Measurements from ENCODE around the gene ZNF823. TPM values are rescaled to one million over a fixed set of nuclear protein-coding genes. Genes with fewer than 3 reads are reported as not detected.

ZNF823 gene
- total RNA-seq, 1 donor from 2014 or later, result 19.8 TPM

- no peaks in the 10 kb centered on the region for H3K4me1 ChIP-seq (ENCODE audit: control insufficient read depth in 3 of 3, insufficient read depth in 3 of 3, low read length in 3 of 3)
- no peaks in the 10 kb centered on the region for H3K36me3 ChIP-seq (ENCODE audit: control insufficient read depth in 3 of 3, insufficient read depth in 3 of 3, low read length in 3 of 3)
- H3K4me3 ChIP-seq (ENCODE audit: low read length in 3 of 3), result no peak overlapping the region
- no peaks in the 10 kb centered on the region for H3K27me3 ChIP-seq (ENCODE audit: control insufficient read depth in 3 of 3, insufficient read depth in 3 of 3, low read length in 3 of 3)
- H3K27ac ChIP-seq (ENCODE audit: low read depth, low read length), result no peak overlapping the region
- H3K9ac ChIP-seq (ENCODE audit: low read depth in 1 of 3, low read length in 3 of 3), result no peak overlapping the region
- H3K9me3 ChIP-seq (ENCODE audit: control insufficient read depth in 3 of 3, low read length in 3 of 3), result no peaks in the 10 kb centered on the region
These were observed 34.1 kb downstream of the ZNF823 start for GRCh38 chr19:11704626-11705025.

- H3K4me1 ChIP-seq (ENCODE audit: control insufficient read depth in 3 of 3, insufficient read depth in 3 of 3, low read length in 3 of 3), result peaks cover 2% of the 10 kb centered on the region in 3 donors
These were observed 38.6 kb downstream of the ZNF823 start for GRCh38 chr19:11699931-11700794.

DNA sequence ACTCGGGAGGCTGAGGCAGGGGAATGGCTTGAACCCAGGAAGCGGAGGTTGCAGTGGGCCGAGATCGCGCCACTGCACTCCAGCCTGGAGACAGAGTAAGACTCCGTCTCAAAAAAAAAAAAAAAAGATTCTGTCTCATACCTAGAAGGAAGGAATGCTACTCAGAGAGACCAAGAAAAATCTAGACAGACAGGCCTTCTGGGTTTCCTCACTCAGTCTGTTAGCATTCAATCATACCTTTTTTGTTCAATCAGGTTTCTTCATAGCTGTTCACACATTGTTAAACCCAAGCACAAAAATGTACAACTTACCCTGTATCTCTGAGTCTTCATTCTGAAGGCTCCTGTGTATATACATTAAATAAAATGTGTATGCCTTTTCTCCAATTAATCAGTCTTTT is 40.5 kb downstream of the ZNF823 start:
- Histone ChIP-seq H3K36me3 (ENCODE audit: control insufficient read depth in 3 of 3, insufficient read depth in 3 of 3, low read length in 3 of 3) (no peaks in the 10 kb centered on the region), H3K9me3 (ENCODE audit: control insufficient read depth in 3 of 3, low read length in 3 of 3) (no peaks in the 10 kb centered on the region), H3K4me3 (ENCODE audit: low read length in 3 of 3) (no peak overlapping the region), H3K4me1 (ENCODE audit: control insufficient read depth in 3 of 3, insufficient read depth in 3 of 3, low read length in 3 of 3) (peaks cover 6 to 9% (median 8%) of the 10 kb centered on the region in 3 donors), H3K27me3 (ENCODE audit: control insufficient read depth in 3 of 3, insufficient read depth in 3 of 3, low read length in 3 of 3) (peaks cover 0 to 8% (median 7%) of the 10 kb centered on the region in 3 donors), H3K9ac (ENCODE audit: low read depth in 1 of 3, low read length in 3 of 3) (no peak overlapping the region), H3K27ac (ENCODE audit: low read depth, low read length) (no peak overlapping the region)

More at GRCh38 chr19:11699931-11700794, 38.6 kb downstream of the ZNF823 start:
- Histone ChIP-seq H3K9me3 (ENCODE audit: control insufficient read depth in 3 of 3, low read length in 3 of 3) (no peaks in the 10 kb centered on the region), H3K4me3 (ENCODE audit: low read length in 3 of 3) (no peak overlapping the region), H3K36me3 (ENCODE audit: control insufficient read depth in 3 of 3, insufficient read depth in 3 of 3, low read length in 3 of 3) (no peaks in the 10 kb centered on the region), H3K9ac (ENCODE audit: low read depth in 1 of 3, low read length in 3 of 3) (no peak overlapping the region), H3K27me3 (ENCODE audit: control insufficient read depth in 3 of 3, insufficient read depth in 3 of 3, low read length in 3 of 3) (peaks cover 0 to 7% (median under 1%) of the 10 kb centered on the region in 3 donors), H3K27ac (ENCODE audit: low read depth, low read length) (no peak overlapping the region)

DNA sequence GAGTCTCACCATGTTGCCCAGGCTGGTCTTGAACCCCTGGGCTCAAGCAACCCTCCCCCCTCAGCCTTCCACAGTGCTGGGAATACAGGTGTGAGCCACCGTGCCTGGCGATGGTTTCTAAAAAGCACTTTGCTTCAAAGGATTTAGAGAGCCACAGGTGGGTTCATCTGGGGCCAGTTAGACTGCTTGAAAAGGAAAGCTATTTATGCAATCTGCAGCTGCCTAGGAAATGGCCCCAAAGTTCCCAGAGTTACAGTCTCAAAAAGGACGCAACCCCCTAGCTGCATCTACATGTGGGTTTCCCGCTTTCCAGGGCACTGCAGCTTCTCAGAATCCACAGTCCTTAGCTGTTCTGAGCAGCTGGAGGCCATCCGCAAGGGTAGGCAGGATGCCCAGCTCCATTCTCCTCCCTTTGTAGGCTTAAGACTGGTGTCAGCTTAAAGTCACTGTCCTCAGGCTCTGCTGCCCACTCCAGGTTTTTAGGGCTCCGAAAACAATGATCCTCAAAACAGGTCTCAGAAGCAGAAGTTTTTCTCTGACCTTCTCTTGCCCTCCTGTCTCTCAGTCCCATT is 41.4 kb downstream of the ZNF823 start:
- Histone ChIP-seq H3K9me3 (ENCODE audit: control insufficient read depth in 3 of 3, low read length in 3 of 3) (no peaks in the 10 kb centered on the region), H3K4me3 (ENCODE audit: low read length in 3 of 3) (no peak overlapping the region), H3K4me1 (ENCODE audit: control insufficient read depth in 3 of 3, insufficient read depth in 3 of 3, low read length in 3 of 3) (peaks cover 6 to 9% (median 8%) of the 10 kb centered on the region in 3 donors), H3K36me3 (ENCODE audit: control insufficient read depth in 3 of 3, insufficient read depth in 3 of 3, low read length in 3 of 3) (no peaks in the 10 kb centered on the region), H3K9ac (ENCODE audit: low read depth in 1 of 3, low read length in 3 of 3) (no peak overlapping the region), H3K27me3 (ENCODE audit: control insufficient read depth in 3 of 3, insufficient read depth in 3 of 3, low read length in 3 of 3) (peaks cover 0 to 8% (median 7%) of the 10 kb centered on the region in 3 donors), H3K27ac (ENCODE audit: low read depth, low read length) (no peak overlapping the region)

DNA sequence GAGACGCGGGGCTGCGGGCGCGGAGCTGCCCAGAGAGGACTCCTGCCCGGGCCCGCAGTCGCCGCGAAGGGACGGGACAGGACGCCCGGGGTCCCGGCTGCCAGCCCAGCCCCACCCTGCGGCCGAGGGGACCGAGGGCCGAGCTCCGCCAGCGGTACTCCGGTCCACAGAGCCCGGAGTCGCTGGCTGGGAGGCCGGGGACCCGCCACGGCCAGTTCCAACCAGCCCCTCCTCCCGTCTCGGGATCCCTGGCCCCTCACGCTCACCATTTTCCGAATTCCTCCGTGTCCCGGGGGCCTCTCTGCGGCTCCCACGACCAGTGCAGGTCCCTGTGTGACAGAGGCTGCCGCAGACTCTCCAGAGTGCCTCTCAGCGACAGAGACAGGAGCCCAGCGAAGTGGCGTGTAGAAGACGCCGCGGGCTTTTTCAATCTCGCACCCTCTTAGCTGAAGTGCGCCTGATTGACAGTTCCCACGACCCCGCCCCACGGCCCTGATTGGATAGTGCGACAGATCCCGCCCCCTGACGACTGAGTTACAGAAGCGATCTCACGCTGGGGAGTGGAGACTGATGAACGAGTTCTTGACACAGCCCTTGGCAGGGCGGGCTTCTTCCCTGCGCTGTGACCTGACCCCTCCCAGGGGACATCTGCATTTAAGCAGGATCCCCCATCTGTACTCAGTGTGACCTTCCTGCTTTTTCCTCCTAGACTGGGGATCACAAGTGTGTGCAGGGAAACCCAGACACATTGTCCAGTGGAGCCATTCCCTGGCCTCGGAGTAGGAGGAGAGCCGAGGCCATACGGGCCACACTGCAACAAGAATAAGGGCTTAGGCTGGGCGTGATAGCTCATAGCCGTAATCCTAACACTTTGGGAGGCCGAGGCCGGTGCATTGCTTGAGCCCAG is 44.0 kb downstream of the ZNF823 start:
- no peaks in the 10 kb centered on the region for H3K9me3 ChIP-seq (ENCODE audit: control insufficient read depth in 3 of 3, low read length in 3 of 3)
- H3K36me3 ChIP-seq (ENCODE audit: control insufficient read depth in 3 of 3, insufficient read depth in 3 of 3, low read length in 3 of 3), result no peaks in the 10 kb centered on the region
- H3K27ac ChIP-seq (ENCODE audit: low read depth, low read length), result no peak overlapping the region
- H3K27me3 ChIP-seq (ENCODE audit: control insufficient read depth in 3 of 3, insufficient read depth in 3 of 3, low read length in 3 of 3), result peaks cover 0 to 8% (median 7%) of the 10 kb centered on the region in 3 donors
- peaks cover 6 to 9% (median 8%) of the 10 kb centered on the region in 3 donors for H3K4me1 ChIP-seq (ENCODE audit: control insufficient read depth in 3 of 3, insufficient read depth in 3 of 3, low read length in 3 of 3)
- peak overlapping the region; percentile 75 to 83 (median 81) for H3K4me3 ChIP-seq (ENCODE audit: low read length in 3 of 3)
- H3K9ac ChIP-seq (ENCODE audit: low read depth in 1 of 3, low read length in 3 of 3), result peak overlapping the region; percentile 76 to 78 (median 76)

GRCh38 chr19:11693505-11694499 is 44.9 kb downstream of the ZNF823 start:
- Histone ChIP-seq H3K36me3 (ENCODE audit: control insufficient read depth in 3 of 3, insufficient read depth in 3 of 3, low read length in 3 of 3) (no peaks in the 10 kb centered on the region), H3K9me3 (ENCODE audit: control insufficient read depth in 3 of 3, low read length in 3 of 3) (no peaks in the 10 kb centered on the region), H3K9ac (ENCODE audit: low read depth in 1 of 3, low read length in 3 of 3) (peak overlapping the region in 2 of 3 donors; percentile 76), H3K27ac (ENCODE audit: low read depth, low read length) (no peak overlapping the region), H3K27me3 (ENCODE audit: control insufficient read depth in 3 of 3, insufficient read depth in 3 of 3, low read length in 3 of 3) (peaks cover 0 to 8% (median 7%) of the 10 kb centered on the region in 3 donors), H3K4me1 (ENCODE audit: control insufficient read depth in 3 of 3, insufficient read depth in 3 of 3, low read length in 3 of 3) (peaks cover 6 to 9% (median 8%) of the 10 kb centered on the region in 3 donors), H3K4me3 (ENCODE audit: low read length in 3 of 3) (peak overlapping the region; percentile 75 to 83 (median 81))

- Histone ChIP-seq H3K4me1 (ENCODE audit: control insufficient read depth in 3 of 3, insufficient read depth in 3 of 3, low read length in 3 of 3) (peaks cover 6 to 9% (median 8%) of the 10 kb centered on the region in 3 donors), H3K36me3 (ENCODE audit: control insufficient read depth in 3 of 3, insufficient read depth in 3 of 3, low read length in 3 of 3) (no peaks in the 10 kb centered on the region), H3K9ac (ENCODE audit: low read depth in 1 of 3, low read length in 3 of 3) (no peak overlapping the region), H3K9me3 (ENCODE audit: control insufficient read depth in 3 of 3, low read length in 3 of 3) (no peaks in the 10 kb centered on the region), H3K27me3 (ENCODE audit: control insufficient read depth in 3 of 3, insufficient read depth in 3 of 3, low read length in 3 of 3) (peaks cover 0 to 8% (median 4%) of the 10 kb centered on the region in 3 donors), H3K27ac (ENCODE audit: low read depth, low read length) (no peak overlapping the region), H3K4me3 (ENCODE audit: low read length in 3 of 3) (no peak overlapping the region)
These were observed 46.5 kb downstream of the ZNF823 start for GRCh38 chr19:11692127-11692790.

- H3K9ac ChIP-seq (ENCODE audit: low read depth in 1 of 3, low read length in 3 of 3), result no peak overlapping the region
- H3K4me3 ChIP-seq (ENCODE audit: low read length in 3 of 3), result no peak overlapping the region
- H3K9me3 ChIP-seq (ENCODE audit: control insufficient read depth in 3 of 3, low read length in 3 of 3), result peaks cover 4 to 18% (median 17%) of the 10 kb centered on the region in 3 donors
- H3K27ac ChIP-seq (ENCODE audit: low read depth, low read length), result no peak overlapping the region
- peaks cover 0 to 5% (median 3%) of the 10 kb centered on the region in 3 donors for H3K36me3 ChIP-seq (ENCODE audit: control insufficient read depth in 3 of 3, insufficient read depth in 3 of 3, low read length in 3 of 3)
- no peaks in the 10 kb centered on the region for H3K27me3 ChIP-seq (ENCODE audit: control insufficient read depth in 3 of 3, insufficient read depth in 3 of 3, low read length in 3 of 3)
- no peaks in the 10 kb centered on the region for H3K4me1 ChIP-seq (ENCODE audit: control insufficient read depth in 3 of 3, insufficient read depth in 3 of 3, low read length in 3 of 3)
These were observed 52.8 kb downstream of the ZNF823 start for GRCh38 chr19:11685676-11686650.

All from skeletal muscle tissue (tissue), 4 donors.